Superior temporal gyrus (tissue), 1 donor: ENCODE measurements around the gene EEF2.
"Not testable (repeated sequence)": the region's sequence is repeated elsewhere in the genome, so short reads cannot be mapped to it uniquely, and the experiment has no call there.

ENCODE experiments used
- DNase-seq: peaks from one replicate; pipeline ENCODE4 v3.0.0-alpha.2; 2016; ENCODE audit errors: extremely low spot score

Gene EEF2

GRCh38 chr19:4014541-4015491 is 29.6 kb upstream of the EEF2 start:
- no peak for DNase-seq

DNA sequence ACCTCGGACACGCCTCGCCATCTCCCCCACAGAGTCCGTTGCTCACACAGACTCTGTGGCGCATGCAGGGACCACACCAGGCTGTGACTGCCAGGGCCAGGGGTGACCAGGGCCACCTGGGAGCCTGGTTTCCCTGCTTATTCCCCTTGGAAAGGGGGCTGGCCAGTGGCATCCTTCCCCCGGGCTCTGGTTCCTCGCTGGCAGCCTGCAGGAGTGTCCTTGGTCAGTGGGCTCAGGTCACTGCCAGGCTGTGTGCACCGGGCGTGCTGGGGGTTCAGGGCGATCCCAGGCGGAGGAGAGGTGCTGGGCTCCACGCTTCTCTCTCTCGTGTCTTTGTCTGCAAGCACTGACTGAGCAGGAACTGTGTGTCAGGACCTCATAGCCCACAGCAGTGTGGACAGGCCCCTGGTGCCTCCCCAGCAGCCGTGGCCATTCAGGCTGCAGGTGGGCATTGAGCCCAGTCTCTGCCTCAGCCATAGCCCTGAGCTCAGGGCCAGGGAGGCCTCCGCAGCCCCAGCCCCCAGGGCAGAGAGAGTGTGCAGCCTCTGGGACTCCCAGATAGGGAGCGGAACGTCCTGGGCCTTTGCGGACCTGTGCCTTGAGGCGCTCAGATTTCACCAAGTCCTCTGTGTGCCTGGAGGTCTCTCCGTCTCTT is 28.8 kb upstream of the EEF2 start:
- no peak for DNase-seq

DNA sequence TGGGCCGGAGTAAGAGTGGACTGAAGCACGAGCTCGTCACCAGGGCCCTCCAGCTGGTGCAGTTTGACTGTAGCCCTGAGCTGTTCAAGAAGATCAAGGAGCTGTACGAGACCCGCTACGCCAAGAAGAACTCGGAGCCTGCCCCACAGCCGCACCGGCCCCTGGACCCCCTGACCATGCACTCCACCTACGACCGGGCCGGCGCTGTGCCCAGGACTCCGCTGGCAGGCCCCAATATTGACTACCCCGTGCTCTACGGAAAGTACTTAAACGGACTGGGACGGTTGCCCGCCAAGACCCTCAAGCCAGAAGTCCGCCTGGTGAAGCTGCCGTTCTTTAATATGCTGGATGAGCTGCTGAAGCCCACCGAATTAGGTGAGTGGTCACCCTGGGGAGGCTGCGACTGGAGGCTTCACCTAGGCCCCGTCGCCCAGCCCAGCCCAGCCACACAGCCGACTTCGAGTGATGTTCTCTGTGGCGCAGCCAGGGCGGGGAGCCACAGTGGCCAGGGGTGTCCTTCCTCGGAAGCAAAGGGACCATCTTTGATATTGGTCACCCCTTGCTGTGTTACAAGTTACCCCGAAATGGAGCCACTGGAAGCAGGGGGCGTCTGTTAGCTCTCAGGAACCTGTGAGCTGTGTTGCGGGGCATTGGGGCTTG is 27.8 kb upstream of the EEF2 start:
- DNase-seq: no peak

DNA sequence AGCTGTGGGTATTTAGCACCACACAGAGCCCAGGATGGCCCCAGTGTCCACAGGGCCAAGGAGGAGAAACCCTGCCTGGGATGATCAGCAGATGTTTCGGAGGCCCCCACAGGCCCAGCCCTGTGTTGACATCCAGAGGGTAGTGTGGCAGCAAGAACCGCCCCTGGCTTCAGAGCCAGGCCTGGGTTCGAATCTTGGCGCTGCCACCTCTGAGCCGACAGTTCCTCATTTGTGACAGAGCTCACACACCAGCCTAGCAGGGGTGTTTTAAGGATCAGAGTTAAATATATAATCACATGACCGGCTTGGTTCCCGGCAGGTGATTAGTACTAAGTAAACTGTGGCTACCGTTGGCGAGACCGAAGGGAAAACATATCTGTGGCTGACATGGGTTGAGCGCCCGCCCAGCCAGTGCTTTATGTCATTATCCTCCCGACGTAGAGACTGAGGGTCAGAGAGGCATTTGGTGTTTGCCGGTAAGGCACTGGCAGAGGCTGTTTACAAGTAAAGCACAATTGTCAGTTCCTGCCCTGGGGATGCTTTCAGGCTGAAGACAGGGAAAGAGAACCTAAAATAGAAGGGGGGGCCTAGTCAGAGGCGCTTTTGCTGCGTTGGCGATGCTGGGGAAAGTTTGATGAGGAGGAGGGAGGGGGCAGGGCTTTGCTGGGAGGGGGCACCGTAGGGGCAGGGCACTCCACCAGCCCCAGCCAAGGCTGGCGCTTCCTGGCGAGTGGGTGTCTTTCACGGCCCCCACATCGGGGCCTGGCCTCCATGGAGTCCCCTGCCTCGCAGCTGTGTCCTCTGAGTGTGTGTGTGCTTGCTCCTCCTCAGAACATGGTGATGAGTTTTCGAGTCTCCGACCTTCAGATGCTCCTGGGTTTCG is 27.1 kb upstream of the EEF2 start:
- no peak for DNase-seq

GRCh38 chr19:4011430-4011829 is 26.2 kb upstream of the EEF2 start:
- DNase-seq: not testable (repeated sequence)

DNA sequence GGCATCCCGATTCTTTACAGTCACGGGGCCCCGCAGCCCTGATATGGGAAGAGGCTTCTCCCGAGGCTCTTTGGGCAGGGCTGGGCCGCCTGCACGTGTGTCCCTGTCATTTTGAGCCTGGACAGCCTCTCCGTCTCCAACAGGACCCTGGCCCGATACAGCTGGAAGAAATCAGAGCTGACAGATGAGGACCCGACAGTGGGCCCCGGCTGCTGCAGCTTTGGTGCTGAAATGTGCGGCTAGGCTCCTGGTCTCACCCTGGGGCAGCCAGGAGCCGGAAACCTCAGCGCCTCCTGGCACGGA is 25.5 kb upstream of the EEF2 start:
- no peak for DNase-seq

- no peak for DNase-seq
These were observed 24.9 kb upstream of the EEF2 start for GRCh38 chr19:4009990-4010807.

- no peak for DNase-seq
These were observed 22.7 kb upstream of the EEF2 start for GRCh38 chr19:4007836-4008539.

DNA sequence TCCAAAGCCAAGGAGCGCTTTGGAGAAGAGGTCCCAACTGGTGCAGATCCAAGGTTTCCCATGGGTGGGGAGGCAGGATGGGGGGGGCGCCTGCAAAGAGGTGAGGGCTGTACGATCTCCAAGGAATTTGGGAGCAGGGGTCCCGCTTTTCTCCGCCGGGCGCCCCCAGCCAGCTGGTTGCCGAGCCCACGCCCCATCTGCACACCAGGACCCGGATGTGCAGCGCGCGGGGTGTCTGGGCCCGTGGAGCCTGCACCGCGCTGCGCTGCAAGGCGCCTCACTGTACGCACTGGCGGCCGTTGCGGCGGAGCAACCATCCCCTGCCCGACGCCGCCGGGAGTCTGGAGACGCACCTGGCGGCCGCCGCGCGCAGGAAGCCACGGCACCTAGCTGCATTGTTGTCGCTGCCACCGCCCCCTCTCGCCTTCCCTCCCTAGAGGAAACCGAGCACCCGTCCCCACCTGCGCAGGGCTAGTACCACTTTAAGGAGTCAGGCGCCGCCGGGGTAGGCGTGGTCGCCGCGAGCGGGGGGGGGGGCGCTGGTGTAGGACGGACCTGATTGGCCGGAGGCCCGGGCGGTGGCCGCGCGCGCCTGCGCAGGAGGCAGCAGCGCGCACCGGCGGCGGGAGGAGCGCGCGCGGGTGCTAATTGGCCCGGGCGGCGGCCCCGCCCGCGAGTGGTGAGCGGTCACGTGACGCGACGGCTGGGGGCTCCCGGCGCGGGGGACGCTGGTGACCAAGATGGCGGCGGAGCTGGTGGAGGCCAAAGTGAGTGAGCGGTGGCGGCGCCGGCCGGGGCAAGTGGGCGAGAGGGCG is 22.0 kb upstream of the EEF2 start, which contains the start of gene PIAS4:
PIAS4 (plus strand) TSS at position 716 of the 815 bp plus-strand sequence; CDS start at position 741, 25 bp downstream.
- peak; percentile 94 for DNase-seq

DNA sequence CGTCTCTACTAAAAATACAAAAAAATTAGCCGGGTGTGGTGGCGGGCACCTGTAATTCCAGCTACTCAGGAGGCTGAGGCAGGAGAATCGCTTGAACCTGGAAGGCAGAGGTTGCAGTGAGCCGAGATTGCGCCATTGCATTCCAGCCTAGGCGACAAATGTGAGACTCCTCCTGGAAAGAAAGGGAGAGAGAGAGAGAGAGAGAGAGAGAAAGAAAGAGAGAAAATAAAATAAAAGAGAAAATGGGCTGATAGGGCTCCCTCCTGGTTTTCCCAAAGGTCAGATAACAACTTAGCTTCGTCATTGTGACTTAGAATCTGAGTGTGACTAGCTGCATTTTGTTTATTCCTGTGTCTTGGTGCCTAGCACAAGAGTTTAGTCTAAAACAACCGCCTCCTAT is 20.2 kb upstream of the EEF2 start:
- not testable (repeated sequence) for DNase-seq

- DNase-seq: not testable (repeated sequence)
These were observed 15.5 kb upstream of the EEF2 start for GRCh38 chr19:4000798-4001197.

- DNase-seq: not testable (repeated sequence)
These were observed 13.6 kb upstream of the EEF2 start for GRCh38 chr19:3998667-3999412.

DNA sequence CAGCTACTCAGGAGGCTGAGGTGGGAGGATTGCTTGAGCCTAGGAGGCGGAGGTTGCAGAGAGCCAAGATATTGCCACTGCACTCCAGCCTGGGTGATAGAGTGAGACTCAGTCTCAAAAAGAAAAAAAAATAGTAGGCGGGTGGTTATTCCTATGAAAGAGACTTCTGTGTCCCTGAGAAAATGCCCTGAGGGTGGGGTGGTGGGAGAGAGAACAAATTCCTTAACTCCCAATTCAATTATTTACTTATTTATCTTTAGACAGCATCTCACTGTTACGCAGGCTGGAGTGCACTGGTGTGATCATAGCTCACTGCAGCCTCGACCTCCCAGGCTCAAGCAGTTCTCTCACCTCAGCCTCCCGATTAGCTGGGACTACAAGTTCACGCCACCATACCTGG is 10.3 kb upstream of the EEF2 start:
- no peak for DNase-seq

- DNase-seq: no peak
These were observed 5.5 kb upstream of the EEF2 start for GRCh38 chr19:3990815-3991117.

- DNase-seq: peak; percentile 91
These were observed 2.5 kb upstream of the EEF2 start for GRCh38 chr19:3987619-3988371.

- peak; percentile 95 for DNase-seq
These were observed 1.2 kb upstream of the EEF2 start for GRCh38 chr19:3986260-3987041.

DNA sequence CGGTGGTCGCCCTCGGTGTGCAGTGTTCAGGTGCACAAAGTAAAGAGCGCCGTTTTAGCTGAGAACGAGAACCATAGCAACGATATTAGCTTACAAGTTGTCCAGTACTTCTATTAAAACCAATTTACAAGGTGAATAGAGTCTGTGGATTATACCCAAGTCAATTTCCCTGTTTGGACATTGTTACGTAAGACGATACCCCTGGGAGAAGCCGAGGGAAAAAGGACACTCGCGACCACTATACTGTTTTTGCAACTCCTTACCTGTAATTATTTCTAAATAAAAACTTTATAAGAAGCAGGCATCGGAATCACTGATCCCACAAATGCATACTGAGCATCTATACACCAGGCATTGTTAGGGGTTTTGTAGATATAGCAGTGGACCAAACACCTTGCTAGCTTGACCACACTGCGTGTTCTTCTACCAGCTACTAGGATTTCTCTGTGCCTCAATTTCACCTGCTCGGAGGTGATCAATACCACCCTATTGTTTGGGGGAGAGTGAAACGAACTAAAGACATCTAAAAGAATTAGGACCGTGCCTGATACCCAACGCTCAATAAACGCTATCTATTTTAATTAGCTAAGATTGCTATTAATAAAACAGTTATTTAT is 488 bp upstream of the EEF2 start:
- DNase-seq: no peak
